GM23338 (cell line): ENCODE results near the gene RNU5D-1. TPM values are rescaled to one million over a fixed set of nuclear protein-coding genes. Genes with fewer than 3 reads are reported as not detected.

Experiments used
- ATAC-seq: fragments of 200-7000 bp; cut with Tn5 transposase; 3 replicates; pipeline ENCODE4 v1.9.1; 2020
- DNase-seq: peaks from one replicate; pipeline ENCODE4 v3.0.0-alpha.2; 2015; ENCODE audit warnings: low spot score
- H2AFZ ChIP-seq: fragments of 200-600 bp; sonication (generic); 2 replicates; pipeline ENCODE4 v1.8.0; 2016; ENCODE audit warnings: antibody characterized with exemption, mild to moderate bottlenecking, moderate library complexity
- H3F3A ChIP-seq: fragments of 200-600 bp; sonication (generic); replicated peaks from 2 replicates; pipeline ENCODE4 v1.8.0; 2017; ENCODE audit warnings: antibody characterized with exemption, mixed run types, low read depth
- H3K27ac ChIP-seq: fragments of 200-600 bp; sonication (generic); 2 replicates; pipeline ENCODE4 v1.6.1; 2016; ENCODE audit warnings: low read depth
- H3K27me3 ChIP-seq: fragments of 200-600 bp; sonication (generic); 2 replicates; pipeline ENCODE4 v1.8.0; 2016; ENCODE audit warnings: mild to moderate bottlenecking, mixed run types, moderate library complexity; ENCODE audit not compliant: insufficient read depth
- H3K36me3 ChIP-seq: fragments of 200-600 bp; sonication (generic); 2 replicates; pipeline ENCODE4 v1.8.0; 2016; ENCODE audit warnings: mild to moderate bottlenecking; ENCODE audit not compliant: insufficient read depth
- H3K4me1 ChIP-seq: fragments of 200-600 bp; sonication (generic); 2 replicates; pipeline ENCODE4 v1.8.0; 2016; ENCODE audit warnings: mild to moderate bottlenecking, moderate library complexity; ENCODE audit not compliant: insufficient read depth
- H3K4me2 ChIP-seq: fragments of 200-600 bp; sonication (generic); 2 replicates; pipeline ENCODE4 v1.7.1; 2017; ENCODE audit warnings: mixed run types
- H3K4me3 ChIP-seq: fragments of 200-600 bp; sonication (generic); 2 replicates; pipeline ENCODE4 v1.6.1; 2016; ENCODE audit warnings: mixed run types
- H3K79me2 ChIP-seq: fragments of 200-600 bp; sonication (generic); replicated peaks from 2 replicates; pipeline ENCODE4 v1.8.0; 2017; ENCODE audit warnings: mild to moderate bottlenecking; ENCODE audit not compliant: insufficient read depth
- H3K9me2 ChIP-seq: fragments of 200-600 bp; sonication (generic); 2 replicates; pipeline ENCODE4 v1.8.0; 2017; ENCODE audit not compliant: insufficient read depth
- H4K20me1 ChIP-seq: fragments of 200-600 bp; sonication (generic); replicated peaks from 2 replicates; pipeline ENCODE4 v1.8.0; 2017; ENCODE audit warnings: mild to moderate bottlenecking; ENCODE audit not compliant: insufficient read depth
- H3K27ac Mint-ChIP-seq: 2 replicates; pipeline ENCODE4 v1.8.0; 2020; ENCODE audit warnings: inconsistent platforms, mild to moderate bottlenecking, moderate library complexity, mixed read lengths
- H3K27me3 Mint-ChIP-seq: 3 replicates; pipeline ENCODE4 v1.8.0; 2022; ENCODE audit warnings: low read depth, mild to moderate bottlenecking, moderate library complexity, mixed read lengths, inconsistent platforms; ENCODE audit not compliant: insufficient read depth, poor library complexity
- H3K36me3 Mint-ChIP-seq: 3 replicates; pipeline ENCODE4 v1.8.0; 2021; ENCODE audit warnings: low read depth, mild to moderate bottlenecking, inconsistent platforms, moderate library complexity, mixed read lengths
- H3K4me1 Mint-ChIP-seq: 3 replicates; pipeline ENCODE4 v1.8.0; 2020; ENCODE audit warnings: mild to moderate bottlenecking, inconsistent platforms, mixed read lengths
- H3K4me3 Mint-ChIP-seq: 3 replicates; pipeline ENCODE4 v1.8.0; 2021; ENCODE audit warnings: moderate library complexity, mild to moderate bottlenecking, inconsistent platforms, mixed read lengths
- H3K9me3 Mint-ChIP-seq: 3 replicates; pipeline ENCODE4 v1.8.0; 2020; ENCODE audit warnings: moderate library complexity, mild to moderate bottlenecking, inconsistent platforms, mixed read lengths
- CREB1 ChIP-seq: fragments of 250-450 bp; sonication (Bioruptor Pico); IDR thresholded peaks from 2 replicates; pipeline ENCODE4 v1.5.0; 2020; ENCODE audit warnings: low read depth, mild to moderate bottlenecking, moderate library complexity
- ETS1 ChIP-seq: IDR thresholded peaks from 2 replicates; pipeline ENCODE4 v1.6.1; 2016; ENCODE audit warnings: antibody characterized with exemption
- EZH2phosphoT487 ChIP-seq: fragments of 200-600 bp; sonication (generic); IDR thresholded peaks from one replicate; pipeline ENCODE4 v1.8.1; 2018; ENCODE audit warnings: antibody characterized with exemption; ENCODE audit not compliant: unreplicated experiment
- STAT1 ChIP-seq: IDR thresholded peaks from one replicate; pipeline ENCODE4 v1.6.1; 2016; ENCODE audit warnings: antibody characterized with exemption; ENCODE audit not compliant: unreplicated experiment
- ZNF114 ChIP-seq: fragments of 250-450 bp; sonication (Bioruptor Pico); IDR thresholded peaks from 2 replicates; pipeline ENCODE4 v1.5.0; 2020; ENCODE audit warnings: mild to moderate bottlenecking, moderate library complexity
- ZNF331 ChIP-seq: fragments of 250-450 bp; sonication (Bioruptor Pico); IDR thresholded peaks from 2 replicates; pipeline ENCODE4 v1.5.0; 2020; ENCODE audit warnings: low read depth, mild to moderate bottlenecking, moderate library complexity
- ZNF462 ChIP-seq: fragments of 250-450 bp; sonication (Bioruptor Pico); IDR thresholded peaks from 2 replicates; pipeline ENCODE4 v1.5.0; 2020; ENCODE audit warnings: mild to moderate bottlenecking, moderate library complexity
- polyA plus RNA-seq: library from polyadenylated mRNA; unstranded; fragments of >200 nt; fragmentation: Nextera tagmentation; extraction: Ambion mirVana; gene quantifications from 2 replicates; pipeline ENCODE4 v1.2.1, GENCODE V29; 2016
- total RNA-seq: library from RNA; depleted of rRNA; stranded (reverse); fragments of >200 nt; shearing (Covaris generic); gene quantifications from 2 replicates; pipeline ENCODE4 v1.2.3, GENCODE V29; 2014
- TF ChIP-seq, protein P1 (sequence below), 2 experiments: fragments of 200-600 bp in 1 of 2; sonication (generic) in 1 of 2; conservative IDR thresholded peaks; 2 replicates each; pipeline versions ENCODE4 v1.5.1 to v1.6.1; 2016 to 2017; ENCODE audit warnings: antibody characterized with exemption in 2 of 2, low read depth in 2 of 2, mild to moderate bottlenecking in 2 of 2, moderate library complexity in 1 of 2

RNU5D-1 gene
- total and polyA plus RNA-seq, 2 experiments from 2014 or later = not detected

- no peak for TF ChIP-seq ZNF462
Observed at GRCh38 chr1:44688760-44689446, 42.1 kb downstream of the RNU5D-1 start (continued).

DNA sequence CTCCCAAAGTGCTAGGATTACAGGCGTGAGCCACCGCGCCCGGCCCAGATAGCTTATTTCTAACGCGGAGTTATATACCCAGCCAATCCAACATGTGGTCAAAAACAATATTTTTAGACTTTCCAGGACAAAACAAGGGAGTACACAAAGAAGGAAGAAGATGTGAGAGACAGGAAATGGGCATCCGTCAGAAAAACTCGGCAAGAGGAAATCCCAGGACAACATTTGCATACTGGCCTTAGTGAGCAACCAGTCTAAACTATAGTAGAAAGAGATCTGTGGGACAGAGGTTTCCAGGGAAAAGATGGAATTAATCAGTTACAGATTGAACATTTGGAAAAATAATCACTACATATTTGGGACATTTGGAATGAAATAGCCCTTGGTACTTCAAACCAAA, 45.1 kb downstream of the RNU5D-1 start:
- no peaks in the 10 kb centered on the region for H3K79me2 ChIP-seq
- no peak overlapping the region for H2AFZ ChIP-seq
- peaks cover 37% of the 10 kb centered on the region for H3K4me1 ChIP-seq
- H3K4me1 Mint-ChIP-seq = peaks cover 39% of the 10 kb centered on the region
- H3K27ac ChIP-seq = no peak overlapping the region
- no peak overlapping the region for H3K27ac Mint-ChIP-seq
- ATAC-seq = no peak
- H3K4me3 ChIP-seq = no peak overlapping the region
- no peaks in the 10 kb centered on the region for H3K27me3 ChIP-seq
- no peak overlapping the region for H3K4me3 Mint-ChIP-seq
- H3K9me2 ChIP-seq = no peaks in the 10 kb centered on the region
- no peaks in the 10 kb centered on the region for H3K9me3 Mint-ChIP-seq
- DNase-seq = no peak
- H3K36me3 Mint-ChIP-seq = no peaks in the 10 kb centered on the region
- no peaks in the 10 kb centered on the region for H3K36me3 ChIP-seq
- H3K27me3 Mint-ChIP-seq = peaks cover 10% of the 10 kb centered on the region
- H3K4me2 ChIP-seq = no peak overlapping the region
- H4K20me1 ChIP-seq = 0 out of 2 replicates have a peak, but pooled peaks cover 3% of the 10 kb centered on the region
- H3F3A ChIP-seq = 0 out of 2 replicates have a peak, but pooled peaks cover 3% of the 10 kb centered on the region
- TF ChIP-seq ETS1 (no peak), ZNF114 (CRISPR knock-in tag) (no peak), ZNF331 (no peak), EZH2phosphoT487 (no peak), STAT1 (no peak), CREB1 (CRISPR knock-in tag) (no peak)
- TF ChIP-seq, protein P1, sequence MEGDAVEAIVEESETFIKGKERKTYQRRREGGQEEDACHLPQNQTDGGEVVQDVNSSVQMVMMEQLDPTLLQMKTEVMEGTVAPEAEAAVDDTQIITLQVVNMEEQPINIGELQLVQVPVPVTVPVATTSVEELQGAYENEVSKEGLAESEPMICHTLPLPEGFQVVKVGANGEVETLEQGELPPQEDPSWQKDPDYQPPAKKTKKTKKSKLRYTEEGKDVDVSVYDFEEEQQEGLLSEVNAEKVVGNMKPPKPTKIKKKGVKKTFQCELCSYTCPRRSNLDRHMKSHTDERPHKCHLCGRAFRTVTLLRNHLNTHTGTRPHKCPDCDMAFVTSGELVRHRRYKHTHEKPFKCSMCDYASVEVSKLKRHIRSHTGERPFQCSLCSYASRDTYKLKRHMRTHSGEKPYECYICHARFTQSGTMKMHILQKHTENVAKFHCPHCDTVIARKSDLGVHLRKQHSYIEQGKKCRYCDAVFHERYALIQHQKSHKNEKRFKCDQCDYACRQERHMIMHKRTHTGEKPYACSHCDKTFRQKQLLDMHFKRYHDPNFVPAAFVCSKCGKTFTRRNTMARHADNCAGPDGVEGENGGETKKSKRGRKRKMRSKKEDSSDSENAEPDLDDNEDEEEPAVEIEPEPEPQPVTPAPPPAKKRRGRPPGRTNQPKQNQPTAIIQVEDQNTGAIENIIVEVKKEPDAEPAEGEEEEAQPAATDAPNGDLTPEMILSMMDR (conservative IDR thresholded peaks at IDR 0.05; ENCODE audit: low read depth in 2 of 2) = no peak
